CD4-positive, alpha-beta T cell treated with Interleukin-6 for 4 hours (primary cell): ENCODE measurements around the gene FLRT1.

ENCODE experiments used
- DNase-seq: peaks from one replicate; pipeline ENCODE4 v3.0.0-alpha.2; 2020; ENCODE audit warnings: mixed read lengths

The FLRT1 gene

DNA sequence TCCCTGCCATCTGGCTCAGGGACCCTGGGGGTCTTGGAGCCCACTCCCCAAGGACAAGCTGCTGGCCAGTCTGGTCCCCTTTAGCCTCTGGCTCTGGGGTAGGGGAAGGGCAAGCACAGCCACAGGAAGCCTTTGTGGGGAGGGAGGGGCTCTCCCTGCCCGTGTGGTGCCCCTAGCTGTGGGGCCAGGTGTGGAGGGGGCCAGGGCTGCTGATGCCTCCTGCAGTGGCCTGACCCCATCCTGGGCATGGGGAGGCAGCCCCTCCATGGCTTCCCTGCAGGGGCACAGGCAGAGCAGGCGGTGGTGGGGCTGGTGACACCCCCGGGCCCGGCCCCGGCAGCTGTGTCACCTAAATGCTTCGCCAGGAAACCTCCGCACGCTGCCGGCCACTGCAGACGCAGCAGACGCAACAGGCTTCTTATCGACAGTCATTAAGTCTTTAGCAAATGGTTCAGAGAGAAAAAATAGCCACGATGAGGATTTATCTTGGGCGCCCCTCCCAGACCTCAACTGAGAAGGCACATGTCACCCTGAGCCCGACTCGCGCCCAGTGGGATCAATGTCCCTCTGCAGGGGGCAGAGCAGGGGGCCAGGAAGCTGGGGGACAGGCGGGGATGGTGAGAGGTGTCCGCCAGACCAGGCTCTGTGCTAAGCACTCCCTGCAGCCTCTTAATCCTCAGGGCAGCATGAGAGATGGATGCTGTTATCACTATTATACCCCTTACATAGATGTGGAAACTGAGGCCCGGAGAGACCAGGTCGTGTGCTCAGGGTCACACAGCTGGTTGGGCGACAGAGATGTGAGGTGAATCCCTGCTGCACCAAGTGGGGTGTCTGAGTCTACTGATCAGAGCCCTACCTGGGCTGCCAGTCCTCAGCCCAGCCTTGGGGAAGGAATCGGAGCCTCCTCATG, 33.9 kb downstream of the FLRT1 start:
- no peak for DNase-seq

DNA sequence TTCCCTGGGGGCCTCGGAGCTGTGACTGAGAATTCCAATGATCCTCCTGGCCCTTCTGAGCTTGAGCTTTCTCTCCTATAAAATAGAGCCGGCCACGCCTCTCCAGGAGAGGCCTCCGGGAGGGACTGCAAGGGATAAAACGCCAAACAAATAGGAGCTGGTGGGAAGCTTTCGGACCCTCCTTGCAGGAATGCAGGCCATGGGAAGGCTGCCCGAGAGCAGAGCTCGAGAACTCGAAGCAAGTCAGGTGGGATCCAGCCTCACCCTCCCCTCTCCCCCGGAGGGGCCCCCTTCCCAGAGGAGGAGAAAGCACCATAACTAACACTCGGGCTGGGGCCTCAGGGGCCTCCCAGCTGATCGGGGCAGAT, 34.6 kb downstream of the FLRT1 start:
- no peak for DNase-seq

DNA sequence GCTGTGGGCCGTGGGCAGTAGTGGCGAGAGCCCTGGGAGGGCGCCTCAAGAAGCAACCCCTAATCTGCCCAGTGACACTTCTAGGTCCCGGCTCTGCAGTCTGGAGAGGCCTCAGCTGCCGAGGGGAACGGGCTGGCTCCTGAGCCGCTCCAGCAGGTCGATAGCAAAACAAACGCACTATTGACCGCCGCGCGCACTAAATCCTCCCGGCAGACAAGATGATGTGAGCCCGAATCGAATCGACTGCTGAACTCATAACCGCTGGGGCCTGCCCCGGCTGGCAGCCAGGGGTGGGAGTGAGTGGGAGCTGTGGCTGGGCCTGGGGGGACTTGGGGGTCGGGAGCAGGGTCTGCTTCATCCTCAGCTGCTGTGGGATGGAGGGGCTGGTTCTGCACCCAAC, 36.1 kb downstream of the FLRT1 start:
- no peak for DNase-seq

DNA sequence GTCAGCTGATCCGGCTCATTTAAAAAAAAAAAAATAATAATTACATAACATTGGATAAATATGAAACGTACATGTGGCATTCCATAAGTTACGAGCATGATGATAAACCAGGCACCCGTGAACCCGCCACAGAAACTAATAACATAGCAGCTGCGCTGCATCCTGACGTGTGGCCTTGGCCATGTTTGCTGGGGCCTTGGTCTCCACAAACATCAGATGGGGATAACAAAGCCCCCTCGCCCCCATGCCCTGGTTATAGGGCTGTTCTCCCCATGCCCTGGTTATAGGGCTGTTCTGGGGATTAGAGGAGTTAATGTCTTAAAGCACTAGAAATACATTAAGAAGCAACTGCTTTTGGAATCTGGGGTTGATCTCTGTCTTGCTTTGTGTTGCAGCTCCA, 36.7 kb downstream of the FLRT1 start:
- DNase-seq: no peak

DNA sequence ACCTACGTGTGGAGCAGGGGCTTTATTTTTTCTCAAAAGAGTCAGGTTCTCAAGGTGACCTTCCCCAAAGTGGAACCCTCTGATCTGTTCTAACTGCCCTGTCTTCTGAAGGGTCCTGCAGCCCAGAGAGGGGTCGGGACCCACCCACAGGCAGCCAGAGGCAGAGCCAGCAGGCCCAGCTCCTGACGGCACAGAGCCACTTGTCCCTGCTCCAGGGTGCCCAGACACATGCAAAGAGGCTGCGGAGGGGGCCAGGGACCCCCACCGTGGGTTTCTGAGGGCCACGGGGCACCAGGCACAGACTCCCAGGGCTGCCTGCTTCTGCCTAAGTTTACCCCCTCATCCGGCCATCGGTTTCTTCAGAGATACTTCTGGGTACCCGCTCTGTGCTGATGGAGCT, 37.1 kb downstream of the FLRT1 start:
- DNase-seq: no peak

DNA sequence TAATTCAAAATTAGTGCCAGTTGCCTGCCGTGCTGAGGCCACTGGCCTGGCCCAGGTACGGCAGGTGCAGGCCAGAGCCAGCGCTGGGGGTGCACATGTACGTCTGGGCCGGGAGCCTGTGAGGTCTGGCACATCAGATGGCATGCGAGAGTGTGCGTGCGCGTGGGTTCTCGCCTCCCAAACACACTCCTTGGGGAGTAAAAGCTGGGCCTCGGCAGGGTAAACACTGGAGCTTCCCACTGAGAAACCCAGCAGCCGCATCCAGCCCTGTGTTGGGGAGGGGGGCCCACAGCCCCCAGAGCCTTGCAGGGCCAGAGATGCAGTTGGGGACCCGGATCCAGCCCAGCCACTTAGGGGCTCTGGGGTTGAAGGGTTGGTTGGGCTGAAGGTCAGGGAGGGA, 37.8 kb downstream of the FLRT1 start:
- no peak for DNase-seq

DNA sequence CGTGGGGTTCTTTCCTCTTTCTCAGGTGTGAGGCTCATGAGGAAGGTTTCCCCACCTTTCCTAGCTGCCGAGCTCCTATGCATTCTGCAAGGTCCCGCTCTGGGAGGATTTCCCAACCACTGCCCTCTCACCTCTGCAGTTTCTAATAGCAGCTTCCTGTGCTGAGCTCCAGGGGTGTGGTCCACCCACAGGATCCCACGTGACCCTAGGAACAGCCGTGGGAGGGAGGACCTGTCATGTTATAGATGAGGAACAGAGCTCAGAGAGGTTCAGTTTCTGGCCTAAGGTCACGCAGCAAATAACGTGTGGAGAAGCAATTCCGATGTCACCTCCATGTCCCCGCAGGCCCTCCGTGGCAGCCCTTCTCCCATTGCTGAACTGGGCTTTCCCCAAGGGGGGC, 38.5 kb downstream of the FLRT1 start:
- peak; percentile 24 for DNase-seq

DNA sequence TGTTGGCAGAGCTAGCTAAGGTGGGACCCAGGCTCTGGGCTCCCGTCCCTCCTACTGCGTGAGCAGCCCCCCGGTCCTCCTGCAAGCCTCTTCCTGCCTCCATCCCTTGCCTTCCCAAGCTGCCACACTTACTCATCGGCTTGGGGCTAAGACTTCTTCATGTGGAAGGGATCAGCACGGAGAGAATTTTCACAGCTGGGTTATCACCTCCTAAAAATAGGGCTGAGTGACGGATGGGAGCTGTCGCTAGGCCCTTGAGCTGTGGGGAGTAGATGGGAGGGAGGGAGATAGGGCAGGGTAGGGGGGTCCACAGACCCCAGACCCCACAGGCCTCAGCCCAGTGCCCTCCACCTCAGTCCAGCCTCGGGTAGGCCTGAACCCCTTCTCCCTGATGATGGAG, 41.0 kb downstream of the FLRT1 start:
- no peak for DNase-seq

DNA sequence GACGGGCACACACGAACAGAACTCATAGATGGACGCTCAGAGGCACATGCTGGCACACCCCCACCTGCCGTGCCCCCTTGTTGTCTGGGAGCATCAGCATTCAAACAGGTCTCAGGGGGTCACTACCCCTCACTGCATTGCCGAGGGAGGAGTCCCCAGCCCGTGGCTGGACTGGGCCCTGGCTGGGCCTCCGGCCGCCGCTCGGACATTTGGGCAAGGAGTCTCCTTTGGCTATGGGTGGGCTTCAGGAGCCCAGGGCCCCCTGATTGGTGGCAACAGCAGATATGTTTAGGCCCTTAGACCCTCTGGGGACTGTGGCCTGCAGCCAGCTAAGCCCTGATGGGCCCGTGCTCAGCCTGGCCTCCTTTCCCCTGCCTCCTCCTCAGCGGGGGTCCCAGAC, 41.9 kb downstream of the FLRT1 start:
- DNase-seq: no peak

DNA sequence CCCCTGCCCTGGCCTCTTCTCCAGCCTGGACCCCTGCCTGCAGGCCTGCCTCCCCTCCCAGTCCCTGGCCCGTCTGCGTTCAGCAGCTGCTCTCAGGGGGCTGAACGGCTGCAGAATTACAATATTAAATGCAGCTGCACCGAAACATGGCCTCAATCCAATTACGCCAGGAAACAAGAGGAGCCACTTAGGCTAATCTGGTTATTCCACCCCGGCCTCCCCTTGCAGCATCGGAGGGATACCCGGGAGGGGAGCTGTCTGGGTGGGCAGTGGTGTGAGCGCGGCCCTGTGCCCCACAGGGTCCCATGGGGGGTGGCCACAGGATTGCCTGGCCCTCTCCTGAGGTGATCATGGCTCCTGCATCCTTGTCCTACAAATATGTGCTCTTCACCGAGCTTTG, 42.6 kb downstream of the FLRT1 start:
- DNase-seq: no peak

DNA sequence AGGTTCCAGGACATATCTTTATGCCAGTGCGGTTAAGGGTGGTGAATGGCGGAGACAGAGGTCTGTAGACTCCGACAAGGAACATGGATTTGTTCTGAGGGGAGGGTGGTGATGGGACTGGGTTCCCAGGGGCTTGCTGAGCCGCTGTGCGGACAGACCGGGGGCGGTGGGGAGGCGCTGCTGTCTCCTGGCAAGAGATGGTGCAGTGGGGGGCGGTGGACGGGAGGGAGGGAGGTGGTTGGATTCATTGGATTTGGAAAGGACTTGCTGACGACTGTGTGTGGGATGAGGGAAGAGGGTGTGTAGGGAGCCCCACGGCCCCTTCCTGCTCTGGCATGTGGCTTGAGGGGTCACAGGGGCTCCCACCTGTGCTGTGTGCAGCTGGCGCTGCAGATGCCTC, 43.2 kb downstream of the FLRT1 start:
- DNase-seq: no peak

DNA sequence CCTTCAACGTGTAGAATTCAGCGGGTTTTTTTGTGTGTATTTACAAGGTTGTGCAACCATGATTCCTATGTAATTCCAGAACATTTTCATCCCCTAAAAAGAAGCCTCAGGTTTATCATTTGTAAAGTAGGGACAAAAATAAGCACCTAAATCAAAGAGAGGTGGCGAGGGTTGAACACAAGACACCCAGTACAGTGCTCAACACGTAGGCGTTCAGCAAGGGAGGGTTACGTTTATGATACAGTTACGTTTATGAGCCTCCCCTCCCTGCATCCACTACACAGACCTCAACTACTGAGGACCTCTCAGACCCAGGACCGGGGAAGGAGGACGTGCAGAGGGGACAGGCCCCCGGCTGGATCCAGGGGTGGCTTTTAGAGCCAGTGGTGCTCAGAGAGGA, 44.7 kb downstream of the FLRT1 start:
- DNase-seq: no peak

DNA sequence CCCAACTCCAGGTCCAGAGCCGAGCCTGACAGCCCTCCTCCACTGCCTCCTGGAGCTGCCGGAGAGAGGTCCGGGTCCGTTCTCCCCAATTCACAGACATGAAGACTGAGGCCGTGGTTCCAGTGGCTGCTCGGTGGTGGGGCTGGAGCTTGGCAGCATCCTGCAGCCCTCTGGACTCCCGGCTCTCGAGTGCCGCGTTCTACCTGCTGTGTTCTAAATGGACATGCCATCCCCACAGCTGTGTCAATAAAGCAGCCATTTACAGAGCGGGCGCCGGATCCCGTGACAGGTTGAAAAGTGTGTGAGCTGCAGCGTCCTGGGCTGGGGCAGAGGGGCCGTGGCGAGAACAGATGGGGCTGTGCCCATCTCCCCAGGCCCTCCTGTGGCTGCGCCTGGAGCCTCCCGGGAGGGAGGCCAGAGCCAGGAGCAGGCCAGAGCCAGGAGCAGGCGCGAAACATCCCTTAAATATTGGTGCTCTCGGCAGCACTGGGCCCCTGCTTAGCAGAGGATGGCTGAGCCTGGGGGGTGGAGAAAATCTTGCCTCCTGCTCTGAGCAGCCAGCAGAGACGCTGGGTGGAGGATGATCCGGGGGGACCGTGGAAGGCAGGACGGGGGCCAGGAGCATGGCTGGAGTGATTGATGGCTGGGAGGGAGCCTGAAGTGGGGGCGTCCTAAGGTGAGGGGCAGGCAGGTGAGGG, 46.2 kb downstream of the FLRT1 start:
- DNase-seq: no peak

DNA sequence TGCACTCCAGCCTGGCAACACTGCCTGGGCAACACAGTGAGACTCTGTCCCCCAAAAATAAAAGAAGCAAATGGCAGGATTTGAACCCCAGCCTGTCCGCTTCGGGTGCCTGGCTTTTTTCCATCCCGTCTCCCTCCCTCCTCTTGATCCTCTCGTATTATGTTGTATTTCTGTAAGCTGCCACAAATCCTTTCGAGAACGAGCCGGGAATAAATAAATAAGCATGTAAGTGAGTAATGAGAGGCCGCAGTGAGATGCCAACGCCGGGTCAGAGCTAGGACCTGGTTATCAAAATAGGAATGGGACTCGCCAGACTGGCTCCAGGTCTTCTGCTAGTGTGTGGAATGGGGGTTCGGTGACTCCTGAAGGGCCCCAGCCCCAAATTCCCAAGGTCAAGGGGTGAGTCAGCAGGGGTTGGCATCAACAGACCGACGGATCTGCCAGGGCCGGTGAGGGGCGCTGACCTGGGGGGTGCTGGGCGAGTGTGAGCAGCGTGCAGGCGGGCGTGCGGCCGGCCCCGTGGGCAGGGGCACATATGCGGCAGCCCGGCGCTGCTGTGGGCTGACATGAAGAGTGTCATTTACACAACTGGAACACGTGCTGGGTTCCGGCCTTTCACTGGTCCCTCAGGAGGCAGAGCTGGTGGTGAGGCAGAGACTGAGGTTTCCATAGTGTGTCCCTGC, 47.8 kb downstream of the FLRT1 start:
- no peak for DNase-seq

DNA sequence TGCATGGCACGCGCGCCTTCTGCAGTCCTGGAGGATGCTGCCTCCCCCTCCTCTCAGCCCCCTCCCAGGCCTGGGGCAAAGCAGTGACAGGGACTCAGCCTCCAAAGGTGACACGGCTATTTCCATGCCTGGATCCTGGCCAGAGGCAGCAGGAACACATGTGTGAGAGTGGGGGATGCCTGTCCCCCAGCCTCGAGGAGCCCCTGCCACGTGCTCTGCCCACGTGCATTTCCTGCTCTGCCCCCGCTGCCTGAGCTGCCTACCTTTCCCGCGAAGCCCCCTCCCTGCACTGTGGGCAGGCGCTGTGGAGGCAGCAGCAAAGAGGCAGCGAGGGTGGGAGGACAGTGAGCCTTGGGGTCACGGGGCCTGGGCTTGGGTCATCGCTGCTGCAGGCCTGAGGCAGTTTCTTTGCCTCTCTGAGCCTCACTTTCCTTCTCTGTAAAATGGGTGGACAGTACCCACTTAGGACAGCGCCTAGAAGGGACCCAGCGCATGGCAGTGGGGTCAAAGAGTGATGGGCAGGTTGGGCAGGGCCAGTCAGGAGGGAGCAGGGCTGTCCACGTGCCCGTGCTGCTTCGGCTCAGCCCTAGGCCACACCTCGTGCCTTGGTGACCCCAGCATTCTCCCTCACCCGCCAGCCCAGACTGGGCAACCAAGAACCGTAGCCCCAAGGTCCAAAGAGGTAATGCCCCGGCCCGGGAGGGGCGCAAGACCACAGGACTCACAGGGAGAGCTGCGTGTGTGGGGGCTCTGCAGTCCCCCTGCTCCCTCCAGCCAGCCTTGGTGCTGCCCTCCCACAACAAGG, 48.6 kb downstream of the FLRT1 start:
- no peak for DNase-seq

DNA sequence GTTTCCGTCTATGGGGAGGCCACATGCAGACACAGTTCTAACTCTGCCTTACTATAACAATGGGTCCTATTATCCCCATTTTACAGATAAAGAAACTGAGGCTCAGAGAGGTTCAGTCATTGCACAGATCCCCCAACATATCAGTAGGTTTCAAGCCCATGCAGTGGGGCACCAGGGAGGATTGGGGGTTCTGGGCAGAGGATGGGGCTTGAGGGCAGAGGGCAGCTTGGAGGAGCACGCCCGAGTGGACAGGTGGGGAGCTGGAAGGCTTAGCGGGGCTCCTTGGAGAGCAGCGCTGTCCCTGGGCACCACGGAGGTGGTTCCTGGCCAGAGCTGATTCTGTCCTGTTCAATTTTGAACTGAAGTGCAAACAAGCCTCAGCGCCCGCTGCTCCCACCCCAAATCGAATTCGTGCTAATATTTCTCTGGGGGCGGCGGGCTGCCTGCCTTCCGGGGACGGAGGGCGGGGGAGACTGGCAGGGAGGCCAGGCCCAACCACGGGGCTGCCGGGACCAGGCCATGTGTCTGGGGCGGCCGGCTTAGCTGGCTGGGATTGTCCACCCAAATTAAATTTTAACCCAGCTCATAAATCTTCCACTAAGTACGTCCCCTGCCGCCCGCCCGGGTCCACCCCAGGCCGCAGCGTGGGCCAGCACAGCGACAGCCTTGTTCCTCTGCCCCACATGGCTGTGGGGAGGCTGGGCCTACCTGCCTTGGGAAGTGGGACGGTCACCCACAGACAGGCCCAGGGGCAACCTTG, 49.4 kb downstream of the FLRT1 start:
- no peak for DNase-seq
